GM23248 (cell line): ENCODE measurements around the gene SACM1L. TPM values are rescaled to one million over a fixed set of nuclear protein-coding genes. Genes with fewer than 3 reads are reported as not detected.

Experiments used
- DNase-seq: peaks from one replicate; pipeline ENCODE4 v3.0.0-alpha.2; 2015
- H2AFZ ChIP-seq: fragments of 200-600 bp; sonication (generic); 2 replicates; pipeline ENCODE4 v1.6.1; 2016; ENCODE audit warnings: antibody characterized with exemption
- H3F3A ChIP-seq: fragments of 200-600 bp; sonication (generic); 2 replicates; pipeline ENCODE4 v1.6.1; 2016; ENCODE audit warnings: mild to moderate bottlenecking, antibody characterized with exemption, mixed run types; ENCODE audit not compliant: insufficient read depth
- H3K27ac ChIP-seq: fragments of 200-600 bp; sonication (generic); 2 replicates; pipeline ENCODE4 v1.5.1; 2016; ENCODE audit warnings: mild to moderate bottlenecking
- H3K27me3 ChIP-seq: fragments of 200-600 bp; sonication (generic); replicated peaks from 2 replicates; pipeline ENCODE4 v1.6.1; 2016; ENCODE audit warnings: mild to moderate bottlenecking; ENCODE audit not compliant: insufficient read depth
- H3K36me3 ChIP-seq: fragments of 200-600 bp; sonication (generic); 2 replicates; pipeline ENCODE4 v1.6.1; 2016; ENCODE audit warnings: low read depth, mild to moderate bottlenecking
- H3K4me1 ChIP-seq: fragments of 200-600 bp; sonication (generic); 2 replicates; pipeline ENCODE4 v1.6.1; 2016; ENCODE audit warnings: mild to moderate bottlenecking; ENCODE audit not compliant: insufficient read depth
- H3K4me2 ChIP-seq: fragments of 200-600 bp; sonication (generic); one replicate; pipeline ENCODE4 v1.6.1; 2016; ENCODE audit warnings: mild to moderate bottlenecking; ENCODE audit not compliant: unreplicated experiment
- H3K4me3 ChIP-seq: fragments of 200-600 bp; sonication (generic); 2 replicates; pipeline ENCODE4 v1.5.1; 2016; ENCODE audit warnings: mild to moderate bottlenecking
- H3K79me2 ChIP-seq: fragments of 200-600 bp; sonication (generic); 2 replicates; pipeline ENCODE4 v1.6.1; 2016; ENCODE audit warnings: mild to moderate bottlenecking; ENCODE audit not compliant: insufficient read depth
- H3K9ac ChIP-seq: fragments of 200-600 bp; sonication (generic); 2 replicates; pipeline ENCODE4 v1.6.1; 2016; ENCODE audit warnings: mild to moderate bottlenecking
- H3K9me2 ChIP-seq: fragments of 200-600 bp; sonication (generic); 2 replicates; pipeline ENCODE4 v1.6.1; 2016; ENCODE audit warnings: mixed run types, mild to moderate bottlenecking, moderate library complexity; ENCODE audit not compliant: insufficient read depth
- H3K9me3 ChIP-seq: fragments of 200-600 bp; sonication (generic); one replicate; pipeline ENCODE4 v1.6.1; 2017; ENCODE audit warnings: low read depth
- H4K20me1 ChIP-seq: fragments of 200-600 bp; sonication (generic); 2 replicates; pipeline ENCODE4 v1.6.0; 2016; ENCODE audit not compliant: insufficient read depth
- EZH2 ChIP-seq: fragments of 200-600 bp; sonication (generic); IDR thresholded peaks from 2 replicates; pipeline ENCODE4 v1.6.1; 2018; ENCODE audit warnings: antibody characterized with exemption, mild to moderate bottlenecking; ENCODE audit not compliant: insufficient read depth, poor library complexity, severe bottlenecking
- EZH2phosphoT487 ChIP-seq: fragments of 200-600 bp; sonication (generic); IDR thresholded peaks from 2 replicates; pipeline ENCODE4 v1.6.1; 2018; ENCODE audit warnings: antibody characterized with exemption, moderate library complexity, mild to moderate bottlenecking, low read depth; ENCODE audit not compliant: insufficient read depth
- WGBS, 2 experiments: methylation state at CpG; one replicate each; pipeline ENCODE4 v1.1.6; 2015 to 2017; ENCODE audit warnings: low lambda C conversion rate in 2 of 2, low coverage in 1 of 2; ENCODE audit errors: missing lambda C conversion rate in 2 of 2; 5-methylcytosine and 5-hydroxymethylcytosine counted together
- in situ Hi-C: fragments of 300-500 bp; cut with MboI; formaldehyde crosslinking; loops from 2 replicates; pipeline ENCODE4 v1.15.0; 2020
- polyA plus RNA-seq: library from polyadenylated mRNA; unstranded; fragments of >200 nt; fragmentation: Nextera tagmentation; extraction: Ambion mirVana; gene quantifications from 2 replicates; pipeline ENCODE4 v1.2.1, GENCODE V29; 2016
- total RNA-seq: library from RNA; depleted of rRNA; stranded (reverse); fragments of >200 nt; shearing (Covaris generic); gene quantifications from 2 replicates; pipeline ENCODE4 v1.2.3, GENCODE V29; 2014

SACM1L gene
- total and polyA plus RNA-seq, 2 experiments from 2014 or later: 33.6 to 33.9 TPM

DNA sequence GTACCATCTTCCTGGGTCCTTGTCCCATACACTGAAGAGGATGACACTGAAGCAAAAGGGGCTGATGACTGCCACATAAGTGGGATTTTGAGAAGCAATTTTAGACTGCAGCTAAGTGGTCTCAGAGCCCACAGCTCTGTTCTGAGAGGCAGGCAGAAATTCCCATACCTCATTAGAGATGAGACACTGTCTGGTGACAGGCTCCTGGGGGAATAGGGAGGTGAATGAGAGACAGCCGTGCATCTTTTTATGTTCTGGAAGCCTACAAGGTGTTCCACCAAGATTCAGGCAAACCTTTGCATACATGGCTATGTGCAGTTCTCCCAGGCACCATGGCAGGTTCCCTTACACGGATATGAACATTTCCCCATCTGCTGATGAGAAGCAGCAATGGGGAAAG is 47.4 kb upstream of the SACM1L start:
- Histone ChIP-seq H3K27me3 (no peaks in the 10 kb centered on the region), H3K9ac (no peak overlapping the region), H3F3A (peaks cover 32% of the 10 kb centered on the region), H3K4me1 (peaks cover 42% of the 10 kb centered on the region), H2AFZ (no peak overlapping the region), H3K4me2 (no peak overlapping the region), H3K79me2 (peaks cover 81% of the 10 kb centered on the region), H3K9me3 (no peaks in the 10 kb centered on the region), H3K4me3 (no peak overlapping the region), H4K20me1 (no peaks in the 10 kb centered on the region), H3K27ac (no peak overlapping the region), H3K36me3 (no peaks in the 10 kb centered on the region), H3K9me2 (no peaks in the 10 kb centered on the region)
- no peak for DNase-seq
- 98% methylated on average over 2 of the region's 2 CpGs for WGBS, 2 experiments
- in situ Hi-C loops: no loop called here
- TF ChIP-seq EZH2phosphoT487: no peak
- no peak for TF ChIP-seq EZH2

DNA sequence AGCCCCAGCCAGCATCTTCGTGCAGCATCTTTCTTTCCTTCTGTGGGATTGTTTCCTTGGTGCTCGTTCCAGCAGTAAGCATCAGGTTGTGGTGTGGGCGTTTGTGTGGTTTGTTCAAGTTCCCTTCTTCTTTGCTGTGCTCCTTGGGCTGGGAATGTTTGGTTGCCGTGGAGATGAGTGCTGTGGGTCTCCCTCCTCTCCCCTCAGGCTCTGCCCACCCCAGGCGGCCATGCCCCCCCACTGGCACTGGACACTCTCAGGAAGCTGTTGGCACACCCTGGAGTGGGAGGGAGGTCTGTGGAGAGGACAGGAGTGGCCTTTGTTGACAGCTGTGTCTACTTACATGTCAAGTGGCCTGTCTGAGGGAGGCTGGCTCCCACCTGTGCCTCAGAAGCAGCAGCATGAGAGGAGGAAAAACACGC is 46.5 kb upstream of the SACM1L start:
- no peaks in the 10 kb centered on the region for H4K20me1 ChIP-seq
- TF ChIP-seq EZH2phosphoT487 (no peak), EZH2 (no peak)
- H3K36me3 ChIP-seq: no peaks in the 10 kb centered on the region
- H3K27ac ChIP-seq: peak overlapping the region; percentile 99
- DNase-seq: peak; percentile 45
- peaks cover 77% of the 10 kb centered on the region for H3K79me2 ChIP-seq
- no peak overlapping the region for H3K4me2 ChIP-seq
- H3F3A ChIP-seq: peaks cover 36% of the 10 kb centered on the region
- H3K4me3 ChIP-seq: no peak overlapping the region
- in situ Hi-C loops: no loop called here
- H3K27me3 ChIP-seq: no peaks in the 10 kb centered on the region
- 74 to 82% methylated on average over 6 of the region's 6 CpGs for WGBS, 2 experiments
- no peak overlapping the region for H2AFZ ChIP-seq
- H3K9me3 ChIP-seq: no peaks in the 10 kb centered on the region
- H3K9me2 ChIP-seq: no peaks in the 10 kb centered on the region
- peaks cover 50% of the 10 kb centered on the region for H3K4me1 ChIP-seq
- peak overlapping the region; percentile 22; the same call in 1 of the 2 replicates for H3K9ac ChIP-seq

DNA sequence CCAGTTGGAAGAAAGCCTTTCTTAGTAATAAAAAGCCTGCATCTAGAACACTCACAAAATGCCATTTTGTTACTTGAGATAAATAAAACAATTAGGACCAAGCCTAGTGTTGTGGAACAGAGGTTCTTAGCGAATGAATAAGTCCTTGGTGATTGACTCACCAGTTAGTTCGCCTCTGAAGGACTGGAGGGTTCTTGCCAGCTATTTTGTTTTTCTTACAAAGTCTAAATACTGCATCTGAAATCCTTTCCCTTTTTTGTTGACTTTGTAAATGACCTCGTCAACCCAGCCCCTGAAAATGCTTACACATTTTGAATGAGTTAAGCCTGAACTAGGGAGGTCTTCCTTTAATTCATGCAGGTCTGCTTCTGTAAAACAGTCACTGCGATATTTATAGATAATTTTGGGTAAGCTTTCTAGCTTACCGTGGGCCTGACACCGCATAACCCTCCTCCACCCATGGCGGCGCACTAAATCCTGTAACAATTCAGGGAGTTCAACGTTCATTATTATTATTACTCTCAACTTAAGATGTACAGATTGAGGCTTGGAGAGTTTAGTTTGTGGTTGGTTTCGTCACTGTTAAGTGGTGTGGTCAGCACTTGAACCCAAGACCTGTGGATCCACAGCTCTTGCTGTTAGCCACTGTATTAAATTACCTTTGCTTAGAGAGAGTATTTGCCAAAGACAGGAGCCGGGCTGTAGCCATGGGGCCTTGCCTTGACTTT is 45.0 kb upstream of the SACM1L start:
- peaks cover 49% of the 10 kb centered on the region for H3K4me1 ChIP-seq
- H2AFZ ChIP-seq: no peak overlapping the region
- peak overlapping the region; percentile 74 for H3K9ac ChIP-seq
- 60% methylated on average over 11 of the region's 11 CpGs for WGBS, 2 experiments
- H3F3A ChIP-seq: peaks cover 38% of the 10 kb centered on the region
- H3K79me2 ChIP-seq: peaks cover 78% of the 10 kb centered on the region
- TF ChIP-seq EZH2phosphoT487: no peak
- TF ChIP-seq EZH2: no peak
- peak overlapping the region; percentile 80 for H3K4me2 ChIP-seq
- DNase-seq: peak; percentile 89
- peaks cover 4% of the 10 kb centered on the region for H3K9me3 ChIP-seq
- no peaks in the 10 kb centered on the region for H4K20me1 ChIP-seq
- peak overlapping the region; percentile 36 for H3K4me3 ChIP-seq
- peak overlapping the region; percentile 99 for H3K27ac ChIP-seq
- no peaks in the 10 kb centered on the region for H3K9me2 ChIP-seq
- no peaks in the 10 kb centered on the region for H3K36me3 ChIP-seq
- no peaks in the 10 kb centered on the region for H3K27me3 ChIP-seq
- in situ Hi-C loops: no loop called here

DNA sequence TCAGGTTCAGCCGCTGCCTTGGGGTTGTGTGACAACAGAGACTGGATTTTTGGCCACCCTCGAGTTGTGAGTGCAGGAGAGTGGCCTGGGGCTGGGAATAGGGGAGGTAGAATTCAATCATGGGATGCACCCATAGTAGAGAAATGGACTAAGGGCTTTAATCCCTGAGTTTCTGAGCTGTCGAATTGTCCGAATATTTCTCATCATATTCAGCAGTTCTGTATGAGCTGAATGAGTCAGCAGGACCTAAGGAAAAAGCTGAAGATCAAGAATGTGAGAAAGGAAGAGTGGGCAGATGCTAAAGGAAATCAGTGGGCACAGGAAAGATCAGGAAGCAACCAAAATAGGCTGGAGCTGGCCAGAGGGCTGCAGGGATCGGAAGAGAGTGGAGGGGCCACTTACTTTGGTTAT is 44.4 kb upstream of the SACM1L start:
- H3K4me2 ChIP-seq: peak overlapping the region; percentile 80
- TF ChIP-seq EZH2phosphoT487 (no peak), EZH2 (no peak)
- no peaks in the 10 kb centered on the region for H3K9me2 ChIP-seq
- no peaks in the 10 kb centered on the region for H3K36me3 ChIP-seq
- peak overlapping the region; percentile 36 for H3K4me3 ChIP-seq
- peaks cover 49% of the 10 kb centered on the region for H3K4me1 ChIP-seq
- peaks cover 75% of the 10 kb centered on the region for H3K79me2 ChIP-seq
- H3K9me3 ChIP-seq: peaks cover 4% of the 10 kb centered on the region
- H3K27ac ChIP-seq: peak overlapping the region; percentile 99
- no peaks in the 10 kb centered on the region for H3K27me3 ChIP-seq
- peak overlapping the region; percentile 74 for H3K9ac ChIP-seq
- in situ Hi-C loops: no loop called here
- DNase-seq: peak; percentile 97
- no peak overlapping the region for H2AFZ ChIP-seq
- H4K20me1 ChIP-seq: no peaks in the 10 kb centered on the region
- H3F3A ChIP-seq: peaks cover 38% of the 10 kb centered on the region
- 7 to 10% methylated on average over 5 of the region's 5 CpGs for WGBS, 2 experiments
